Glutamatergic neuron (in vitro differentiated cells): ENCODE results near the gene PADI2. TPM values are rescaled to one million over a fixed set of nuclear protein-coding genes. Genes with fewer than 3 reads are reported as not detected.

Experiments
- DNase-seq: peaks from one replicate; pipeline ENCODE4 v3.0.0; 2022
- H3K27ac Mint-ChIP-seq: one replicate; pipeline ENCODE4 v1.8.0; 2020; ENCODE audit warnings: mild to moderate bottlenecking, mixed read lengths, inconsistent platforms; ENCODE audit not compliant: unreplicated experiment
- H3K27me3 Mint-ChIP-seq: one replicate; pipeline ENCODE4 v1.8.0; 2020; ENCODE audit warnings: mild to moderate bottlenecking, moderate library complexity, mixed read lengths, inconsistent platforms; ENCODE audit not compliant: unreplicated experiment
- H3K36me3 Mint-ChIP-seq: one replicate; pipeline ENCODE4 v1.8.0; 2020; ENCODE audit warnings: mild to moderate bottlenecking, mixed read lengths, inconsistent platforms; ENCODE audit not compliant: unreplicated experiment
- H3K4me1 Mint-ChIP-seq: one replicate; pipeline ENCODE4 v1.8.0; 2020; ENCODE audit warnings: mild to moderate bottlenecking, low read depth, mixed read lengths, inconsistent platforms; ENCODE audit not compliant: unreplicated experiment
- H3K4me3 Mint-ChIP-seq: one replicate; pipeline ENCODE4 v1.8.0; 2020; ENCODE audit warnings: mild to moderate bottlenecking, mixed read lengths, inconsistent platforms; ENCODE audit not compliant: unreplicated experiment
- H3K9me3 Mint-ChIP-seq: one replicate; pipeline ENCODE4 v1.8.0; 2020; ENCODE audit warnings: mild to moderate bottlenecking, moderate library complexity, mixed read lengths, inconsistent platforms; ENCODE audit not compliant: unreplicated experiment
- long read RNA-seq: library from polyadenylated mRNA; unstranded; transcript quantifications from one replicate; pipeline ENCODE4 v2.0.0, GENCODE V29; 2020; ENCODE audit not compliant: unreplicated experiment
- total RNA-seq: library from RNA; stranded (reverse); fragmentation: NEBNext Ultra II Directional; extraction: Animal tissue kit (Norgen Biotek cat#: 25700); gene quantifications from one replicate; pipeline ENCODE4 v1.2.1, GENCODE V29; 2021; ENCODE audit not compliant: unreplicated experiment
- TF ChIP-seq, protein P1 (sequence below): fragments of 200-600 bp; sonication (generic); IDR thresholded peaks from one replicate; pipeline ENCODE4 v1.5.0; 2021; ENCODE audit not compliant: partially characterized antibody, unreplicated experiment

The PADI2 gene
- total RNA-seq, result 0.74 TPM
- long read RNA-seq, result 0 reads

GRCh38 chr1:17119076-17119772 lies at the start of gene PADI2:
PADI2 (minus strand) TSS chr1:17119451; CDS start chr1:17119371, 80 bp downstream.
- Mint-ChIP-seq H3K4me3 (peak within 1 kb of the TSS; percentile 82), H3K27me3 (peaks cover 14% of the 10 kb centered on the region), H3K4me1 (peaks cover 16% of the 10 kb centered on the region), H3K27ac (no peak within 1 kb of the TSS), H3K9me3 (peaks cover 2% of the 10 kb centered on the region), H3K36me3 (no peaks in the 10 kb centered on the region)
- DNase-seq, result peak; percentile 83
- TF ChIP-seq, protein P1, sequence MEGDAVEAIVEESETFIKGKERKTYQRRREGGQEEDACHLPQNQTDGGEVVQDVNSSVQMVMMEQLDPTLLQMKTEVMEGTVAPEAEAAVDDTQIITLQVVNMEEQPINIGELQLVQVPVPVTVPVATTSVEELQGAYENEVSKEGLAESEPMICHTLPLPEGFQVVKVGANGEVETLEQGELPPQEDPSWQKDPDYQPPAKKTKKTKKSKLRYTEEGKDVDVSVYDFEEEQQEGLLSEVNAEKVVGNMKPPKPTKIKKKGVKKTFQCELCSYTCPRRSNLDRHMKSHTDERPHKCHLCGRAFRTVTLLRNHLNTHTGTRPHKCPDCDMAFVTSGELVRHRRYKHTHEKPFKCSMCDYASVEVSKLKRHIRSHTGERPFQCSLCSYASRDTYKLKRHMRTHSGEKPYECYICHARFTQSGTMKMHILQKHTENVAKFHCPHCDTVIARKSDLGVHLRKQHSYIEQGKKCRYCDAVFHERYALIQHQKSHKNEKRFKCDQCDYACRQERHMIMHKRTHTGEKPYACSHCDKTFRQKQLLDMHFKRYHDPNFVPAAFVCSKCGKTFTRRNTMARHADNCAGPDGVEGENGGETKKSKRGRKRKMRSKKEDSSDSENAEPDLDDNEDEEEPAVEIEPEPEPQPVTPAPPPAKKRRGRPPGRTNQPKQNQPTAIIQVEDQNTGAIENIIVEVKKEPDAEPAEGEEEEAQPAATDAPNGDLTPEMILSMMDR, result no peak

DNA sequence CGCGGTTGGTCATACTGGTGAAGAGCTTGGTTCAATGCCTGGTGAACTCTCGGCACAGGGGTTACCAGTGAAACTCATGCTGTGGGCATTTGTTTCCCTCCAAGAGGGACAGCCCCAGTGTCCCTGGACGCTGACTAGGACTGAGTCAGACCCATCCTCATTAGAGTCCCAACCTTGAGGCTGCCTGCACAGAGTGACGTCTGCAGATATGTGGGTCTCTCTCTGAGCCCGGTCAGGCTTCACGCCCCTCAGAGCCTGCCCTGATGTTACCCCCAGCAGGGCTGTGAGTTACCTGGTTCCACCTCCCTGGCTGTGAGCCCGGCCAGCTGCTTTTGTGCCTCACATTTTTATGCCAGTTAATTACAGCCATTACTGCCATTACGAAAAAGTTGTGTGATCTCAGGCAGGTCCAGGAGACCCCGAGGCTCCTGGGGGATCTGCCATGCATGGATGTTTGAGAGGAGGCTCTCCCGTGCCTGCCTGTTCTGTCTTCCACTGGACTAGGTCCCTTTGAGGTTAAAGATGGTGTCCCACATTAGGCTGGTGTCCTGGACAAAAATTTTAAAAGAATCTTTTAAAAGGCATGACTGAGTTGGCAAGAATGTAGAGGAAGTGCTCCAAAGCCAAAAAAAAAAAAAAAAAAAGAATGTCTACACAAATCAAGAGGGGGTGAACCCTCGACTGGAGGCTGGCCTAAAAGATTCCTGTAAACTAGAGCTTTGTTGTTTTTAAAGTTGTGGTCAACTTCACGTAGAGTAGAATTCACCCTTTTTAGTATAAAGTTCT lies 49.0 kb upstream of the PADI2 start:
- TF ChIP-seq, protein P1, result no peak
- Mint-ChIP-seq H3K27me3 (peaks cover 14% of the 10 kb centered on the region), H3K4me3 (no peak overlapping the region), H3K4me1 (no peaks in the 10 kb centered on the region), H3K36me3 (peaks cover 7% of the 10 kb centered on the region), H3K27ac (no peak overlapping the region), H3K9me3 (peaks cover 2% of the 10 kb centered on the region)
- no peak for DNase-seq

- Mint-ChIP-seq H3K4me1 (no peaks in the 10 kb centered on the region), H3K27ac (no peak overlapping the region), H3K4me3 (no peak overlapping the region), H3K36me3 (peaks cover 4% of the 10 kb centered on the region), H3K9me3 (peaks cover 1% of the 10 kb centered on the region), H3K27me3 (peaks cover 11% of the 10 kb centered on the region)
- no peak for DNase-seq
- TF ChIP-seq, protein P1, result no peak
These were observed 48.5 kb upstream of the PADI2 start for GRCh38 chr1:17167786-17168090.

DNA sequence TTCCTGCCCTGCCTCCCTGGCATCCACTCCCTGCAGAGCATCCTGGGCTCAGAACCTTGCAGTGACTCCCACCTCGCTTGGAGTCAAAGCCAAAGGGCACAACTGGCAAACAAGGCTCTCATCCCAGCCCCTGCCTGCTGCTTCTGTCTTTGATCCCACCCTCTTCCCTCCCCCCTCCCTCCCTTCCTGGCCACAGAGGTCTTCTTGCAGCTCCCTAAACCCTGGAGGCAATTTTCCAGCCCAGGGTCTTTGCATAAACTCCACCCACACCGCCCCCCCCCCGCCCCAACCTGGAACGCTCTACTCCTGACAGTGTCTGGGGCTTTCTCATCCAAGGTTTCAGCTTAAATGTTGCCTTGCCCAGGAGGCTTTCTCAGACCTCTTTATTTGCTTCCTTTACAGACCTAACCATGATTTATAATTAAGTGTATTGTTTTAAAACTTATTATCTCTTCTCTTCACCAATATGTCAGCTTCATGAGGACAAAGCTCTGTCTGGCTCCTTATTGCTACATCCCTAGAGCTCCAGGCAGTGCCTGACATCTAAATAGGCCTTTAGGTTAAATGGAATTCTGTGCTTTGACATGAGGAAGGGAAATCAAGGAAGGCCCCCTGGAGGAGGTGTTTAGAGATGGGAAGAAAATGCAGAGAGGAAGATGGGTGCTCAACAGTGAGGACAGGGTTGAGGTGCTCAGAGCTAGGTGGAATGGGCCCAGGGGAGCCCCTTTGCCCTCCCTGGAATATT lies 48.0 kb upstream of the PADI2 start:
- Mint-ChIP-seq H3K27me3 (peaks cover 11% of the 10 kb centered on the region), H3K9me3 (peaks cover 1% of the 10 kb centered on the region), H3K27ac (no peak overlapping the region), H3K36me3 (peaks cover 4% of the 10 kb centered on the region), H3K4me3 (no peak overlapping the region), H3K4me1 (no peaks in the 10 kb centered on the region)
- no peak for DNase-seq
- TF ChIP-seq, protein P1, result no peak
